OCI-LY3 (cell line): ENCODE measurements around the gene FAM72B.
"Not testable (repeated sequence)": the region's sequence is repeated elsewhere in the genome, so short reads cannot be mapped to it uniquely, and the experiment has no call there.

Source experiments
- CTCF ChIP-seq: fragments of 200-600, 300-600 bp; sonication (generic); IDR thresholded peaks from 2 replicates; pipeline ENCODE4 v1.5.1; 2014; ENCODE audit warnings: antibody characterized with exemption, low read length, low read depth
- EZH2phosphoT487 ChIP-seq: fragments of 200-600 bp; shearing (Covaris generic); IDR thresholded peaks from 2 replicates; pipeline ENCODE4 v1.6.1; 2018; ENCODE audit warnings: antibody characterized with exemption, mixed run types, low read depth

GRCh38 chr1:121165296-121165695 is 18.8 kb downstream of the FAM72B start:
- not testable (repeated sequence) for TF ChIP-seq CTCF, EZH2phosphoT487
